Thyroid gland (tissue), 4 donors: ENCODE measurements around the gene WDR83.
A peak's percentile ranks its signal among the peaks of the same experiment; 100 is the strongest.

Source experiments
- POLR2A ChIP-seq, 2 donors: fragments of 450-650 bp; IDR thresholded peaks; one replicate each; pipeline ENCODE4 v1.6.1; 2017; ENCODE audit warnings: antibody characterized with exemption in 2 of 2, mild to moderate bottlenecking in 2 of 2, moderate library complexity in 1 of 2
- TF ChIP-seq, protein P1 (sequence below), 6 experiments: fragments of 200-600 bp in 3 of 6; fragments of 450-650 bp in 3 of 6; sonication (generic) in 3 of 6; IDR thresholded peaks; one replicate each; pipeline ENCODE4 v1.5.1; 2016 to 2019; ENCODE audit warnings: antibody characterized with exemption in 6 of 6, mild to moderate bottlenecking in 2 of 6, inconsistent platforms in 1 of 6, moderate library complexity in 1 of 6

GRCh38 chr19:12696366-12697335 lies 30.0 kb downstream of the WDR83 start, which contains the start of gene FBXW9:
- TF ChIP-seq, protein P1, sequence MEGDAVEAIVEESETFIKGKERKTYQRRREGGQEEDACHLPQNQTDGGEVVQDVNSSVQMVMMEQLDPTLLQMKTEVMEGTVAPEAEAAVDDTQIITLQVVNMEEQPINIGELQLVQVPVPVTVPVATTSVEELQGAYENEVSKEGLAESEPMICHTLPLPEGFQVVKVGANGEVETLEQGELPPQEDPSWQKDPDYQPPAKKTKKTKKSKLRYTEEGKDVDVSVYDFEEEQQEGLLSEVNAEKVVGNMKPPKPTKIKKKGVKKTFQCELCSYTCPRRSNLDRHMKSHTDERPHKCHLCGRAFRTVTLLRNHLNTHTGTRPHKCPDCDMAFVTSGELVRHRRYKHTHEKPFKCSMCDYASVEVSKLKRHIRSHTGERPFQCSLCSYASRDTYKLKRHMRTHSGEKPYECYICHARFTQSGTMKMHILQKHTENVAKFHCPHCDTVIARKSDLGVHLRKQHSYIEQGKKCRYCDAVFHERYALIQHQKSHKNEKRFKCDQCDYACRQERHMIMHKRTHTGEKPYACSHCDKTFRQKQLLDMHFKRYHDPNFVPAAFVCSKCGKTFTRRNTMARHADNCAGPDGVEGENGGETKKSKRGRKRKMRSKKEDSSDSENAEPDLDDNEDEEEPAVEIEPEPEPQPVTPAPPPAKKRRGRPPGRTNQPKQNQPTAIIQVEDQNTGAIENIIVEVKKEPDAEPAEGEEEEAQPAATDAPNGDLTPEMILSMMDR (IDR thresholded peaks at IDR 0.05), result peak in 1 of 6 experiments; percentile 7
- peak in 1 of 2 donors; percentile 67 for TF ChIP-seq POLR2A (IDR thresholded peaks at IDR 0.05)
